GM21737 (cell line): ENCODE measurements around the gene AP1G1.
"Not testable (repeated sequence)": the region's sequence is repeated elsewhere in the genome, so short reads cannot be mapped to it uniquely, and the experiment has no call there.

Experiments
- ATAC-seq: cut with Tn5 transposase; IDR thresholded peaks from one replicate; pipeline ENCODE4 v1.9.1; 2021; ENCODE audit warnings: mild to moderate bottlenecking, moderate library complexity; ENCODE audit not compliant: unreplicated experiment

The AP1G1 gene

GRCh38 chr16:71808593-71809459, at the start of gene AP1G1:
Gene AP1G1 (minus strand): TSS chr16:71808834. CDS start chr16:71789479, 19,355 bp downstream.
- ATAC-seq: peak; percentile 65

- no peak for ATAC-seq
Observed at GRCh38 chr16:71855937-71856662, 47.5 kb upstream of the AP1G1 start.

GRCh38 chr16:71854369-71854948, 45.8 kb upstream of the AP1G1 start:
- no peak for ATAC-seq

- peak; percentile 48 for ATAC-seq
Observed at GRCh38 chr16:71853413-71853812, 44.8 kb upstream of the AP1G1 start.

GRCh38 chr16:71852561-71852960, 43.9 kb upstream of the AP1G1 start:
- no peak for ATAC-seq

- ATAC-seq: no peak
Observed at GRCh38 chr16:71852158-71852557, 43.5 kb upstream of the AP1G1 start.

- no peak for ATAC-seq
Observed at GRCh38 chr16:71851746-71852145, 43.1 kb upstream of the AP1G1 start.

- ATAC-seq: no peak
Observed at GRCh38 chr16:71848622-71849021, 40.0 kb upstream of the AP1G1 start.

- no peak for ATAC-seq
Observed at GRCh38 chr16:71847096-71847495, 38.5 kb upstream of the AP1G1 start.

- no peak for ATAC-seq
Observed at GRCh38 chr16:71846431-71846830, 37.8 kb upstream of the AP1G1 start.

- ATAC-seq: peak; percentile 61
Observed at GRCh38 chr16:71845639-71846430, 37.2 kb upstream of the AP1G1 start, which contains the start of gene ATXN1L. Gene ATXN1L (plus strand): TSS chr16:71845976. CDS start chr16:71849741, 3,765 bp downstream.

GRCh38 chr16:71843572-71843971, 34.9 kb upstream of the AP1G1 start:
- no peak for ATAC-seq

- no peak for ATAC-seq
Observed at GRCh38 chr16:71840052-71840451, 31.4 kb upstream of the AP1G1 start.

- no peak for ATAC-seq
Observed at GRCh38 chr16:71837150-71837549, 28.5 kb upstream of the AP1G1 start.

GRCh38 chr16:71834291-71834690, 25.7 kb upstream of the AP1G1 start:
- no peak for ATAC-seq

- ATAC-seq: not testable (repeated sequence)
Observed at GRCh38 chr16:71832112-71832511, 23.5 kb upstream of the AP1G1 start.

GRCh38 chr16:71831698-71832097, 23.1 kb upstream of the AP1G1 start:
- ATAC-seq: not testable (repeated sequence)

- no peak for ATAC-seq
Observed at GRCh38 chr16:71830359-71830758, 21.7 kb upstream of the AP1G1 start.

- no peak for ATAC-seq
Observed at GRCh38 chr16:71826533-71827017, 17.9 kb upstream of the AP1G1 start.

GRCh38 chr16:71817155-71817500, 8.5 kb upstream of the AP1G1 start:
- not testable (repeated sequence) for ATAC-seq
